ENCODE results near the gene PRKAG2. TPM values are rescaled to one million over a fixed set of nuclear protein-coding genes. Genes with fewer than 3 reads are reported as not detected.

Gene PRKAG2
- total RNA-seq, 2 experiments from 2014 or later: 18.4 to 29.9 TPM

- ATAC-seq (no peak), DNase-seq (no peak)
- no peak overlapping the region for H3K27ac Mint-ChIP-seq
- no peaks in the 10 kb centered on the region for H3K9me3 Mint-ChIP-seq (ENCODE audit: low read depth)
- peaks cover 10% of the 10 kb centered on the region for H3K4me1 Mint-ChIP-seq
- H3K4me3 Mint-ChIP-seq: no peak overlapping the region
- no peaks in the 10 kb centered on the region for H3K36me3 Mint-ChIP-seq
- no peaks in the 10 kb centered on the region for H3K27me3 Mint-ChIP-seq
- CTCF ChIA-PET: no interaction called here
These were observed 167.5 kb downstream of the PRKAG2 start for GRCh38 chr7:151709141-151710038.

- peaks cover 10% of the 10 kb centered on the region for H3K4me1 Mint-ChIP-seq
- no peak for ATAC-seq
- no peaks in the 10 kb centered on the region for H3K9me3 Mint-ChIP-seq (ENCODE audit: low read depth)
- DNase-seq: no peak
- no peak overlapping the region for H3K27ac Mint-ChIP-seq
- no peaks in the 10 kb centered on the region for H3K27me3 Mint-ChIP-seq
- no peaks in the 10 kb centered on the region for H3K36me3 Mint-ChIP-seq
- CTCF ChIA-PET: no interaction called here
- no peak overlapping the region for H3K4me3 Mint-ChIP-seq
These were observed 168.3 kb downstream of the PRKAG2 start for GRCh38 chr7:151708610-151709009.

GRCh38 chr7:151707757-151708156 lies 169.2 kb downstream of the PRKAG2 start:
- CTCF ChIA-PET: interaction anchor here (0.6 kb wide), 1 partner anchor 161 kb away, joined by 3 read pairs; no protein-coding TSS in a partner anchor
- no peak for DNase-seq
- Mint-ChIP-seq H3K27ac (no peak overlapping the region), H3K4me1 (peaks cover 9% of the 10 kb centered on the region), H3K36me3 (no peaks in the 10 kb centered on the region), H3K27me3 (no peaks in the 10 kb centered on the region), H3K4me3 (no peak overlapping the region), H3K9me3 (ENCODE audit: low read depth) (no peaks in the 10 kb centered on the region)
- no peak for ATAC-seq

GRCh38 chr7:151707105-151707469 lies 169.8 kb downstream of the PRKAG2 start:
- peaks cover 3% of the 10 kb centered on the region for H3K4me1 Mint-ChIP-seq
- CTCF ChIA-PET: interaction anchor here (0.6 to 1.7 kb wide), 2 partner anchors 21 to 161 kb away, joined by 3 to 4 read pairs; no protein-coding TSS in a partner anchor

GRCh38 chr7:151706277-151707104 lies 170.4 kb downstream of the PRKAG2 start:
- Mint-ChIP-seq H3K4me1 (no peaks in the 10 kb centered on the region), H3K9me3 (ENCODE audit: low read depth) (no peaks in the 10 kb centered on the region), H3K36me3 (no peaks in the 10 kb centered on the region), H3K27ac (no peak overlapping the region), H3K4me3 (no peak overlapping the region), H3K27me3 (no peaks in the 10 kb centered on the region)
- DNase-seq (no peak), ATAC-seq (no peak)
- CTCF ChIA-PET: interaction anchor here (1.1 to 1.7 kb wide), 2 partner anchors 21 to 47 kb away, joined by 3 to 4 read pairs; no protein-coding TSS in a partner anchor

More at GRCh38 chr7:151707105-151707469, 169.8 kb downstream of the PRKAG2 start:
- DNase-seq (no peak), ATAC-seq (no peak)
- no peaks in the 10 kb centered on the region for H3K27me3 Mint-ChIP-seq
- H3K36me3 Mint-ChIP-seq: no peaks in the 10 kb centered on the region
- H3K27ac Mint-ChIP-seq: no peak overlapping the region
- H3K9me3 Mint-ChIP-seq (ENCODE audit: low read depth): no peaks in the 10 kb centered on the region
- no peak overlapping the region for H3K4me3 Mint-ChIP-seq

GRCh38 chr7:151705636-151706276 lies 171.2 kb downstream of the PRKAG2 start:
- H3K4me1 Mint-ChIP-seq: no peaks in the 10 kb centered on the region
- H3K36me3 Mint-ChIP-seq: no peaks in the 10 kb centered on the region
- H3K9me3 Mint-ChIP-seq (ENCODE audit: low read depth): no peaks in the 10 kb centered on the region
- no peak overlapping the region for H3K27ac Mint-ChIP-seq
- DNase-seq: peak; percentile 48
- CTCF ChIA-PET: interaction anchor here (1.1 to 1.7 kb wide), 2 partner anchors 22 to 46 kb away, joined by 3 to 4 read pairs; no protein-coding TSS in a partner anchor
- no peaks in the 10 kb centered on the region for H3K27me3 Mint-ChIP-seq
- ATAC-seq: peak; percentile 60
- H3K4me3 Mint-ChIP-seq: no peak overlapping the region

- DNase-seq (no peak), ATAC-seq (no peak)
- H3K36me3 Mint-ChIP-seq: no peaks in the 10 kb centered on the region
- CTCF ChIA-PET: interaction anchor here (1.1 kb wide), 1 partner anchor 46 kb away, joined by 3 read pairs; no protein-coding TSS in a partner anchor
- no peaks in the 10 kb centered on the region for H3K4me1 Mint-ChIP-seq
- H3K9me3 Mint-ChIP-seq (ENCODE audit: low read depth): no peaks in the 10 kb centered on the region
- no peaks in the 10 kb centered on the region for H3K27me3 Mint-ChIP-seq
- H3K27ac Mint-ChIP-seq: no peak overlapping the region
- no peak overlapping the region for H3K4me3 Mint-ChIP-seq
These were observed 171.8 kb downstream of the PRKAG2 start for GRCh38 chr7:151704960-151705635.

GRCh38 chr7:151704299-151704959 lies 172.5 kb downstream of the PRKAG2 start:
- CTCF ChIA-PET: no interaction called here
- H3K9me3 Mint-ChIP-seq (ENCODE audit: low read depth): no peaks in the 10 kb centered on the region
- no peaks in the 10 kb centered on the region for H3K27me3 Mint-ChIP-seq
- DNase-seq (no peak), ATAC-seq (no peak)
- H3K36me3 Mint-ChIP-seq: no peaks in the 10 kb centered on the region
- no peaks in the 10 kb centered on the region for H3K4me1 Mint-ChIP-seq
- H3K27ac Mint-ChIP-seq: no peak overlapping the region
- H3K4me3 Mint-ChIP-seq: no peak overlapping the region

- H3K4me1 Mint-ChIP-seq: no peaks in the 10 kb centered on the region
- no peaks in the 10 kb centered on the region for H3K9me3 Mint-ChIP-seq (ENCODE audit: low read depth)
These were observed 174.0 kb downstream of the PRKAG2 start for GRCh38 chr7:151702961-151703360.

GRCh38 chr7:151700586-151701165 lies 176.2 kb downstream of the PRKAG2 start:
- Mint-ChIP-seq H3K36me3 (no peaks in the 10 kb centered on the region), H3K9me3 (ENCODE audit: low read depth) (no peaks in the 10 kb centered on the region), H3K27me3 (no peaks in the 10 kb centered on the region), H3K4me1 (no peaks in the 10 kb centered on the region), H3K27ac (no peak overlapping the region), H3K4me3 (no peak overlapping the region)
- ATAC-seq (no peak), DNase-seq (no peak)
- CTCF ChIA-PET: no interaction called here

More at GRCh38 chr7:151702961-151703360, 174.0 kb downstream of the PRKAG2 start:
- CTCF ChIA-PET: no interaction called here
- H3K27me3 Mint-ChIP-seq: no peaks in the 10 kb centered on the region
- H3K4me3 Mint-ChIP-seq: no peak overlapping the region
- no peaks in the 10 kb centered on the region for H3K36me3 Mint-ChIP-seq
- no peak for DNase-seq
- no peak overlapping the region for H3K27ac Mint-ChIP-seq
- ATAC-seq: no peak

GRCh38 chr7:151699928-151700319 lies 177.0 kb downstream of the PRKAG2 start:
- no peaks in the 10 kb centered on the region for H3K27me3 Mint-ChIP-seq
- no peak for ATAC-seq
- no peak overlapping the region for H3K4me3 Mint-ChIP-seq
- CTCF ChIA-PET: no interaction called here
- H3K4me1 Mint-ChIP-seq: no peaks in the 10 kb centered on the region
- no peak for DNase-seq
- H3K9me3 Mint-ChIP-seq (ENCODE audit: low read depth): no peaks in the 10 kb centered on the region
- H3K36me3 Mint-ChIP-seq: no peaks in the 10 kb centered on the region
- H3K27ac Mint-ChIP-seq: no peak overlapping the region
